GM19351 (cell line): Measurements from ENCODE around the gene LAS1L.
"Not testable (repeated sequence)": the region's sequence is repeated elsewhere in the genome, so short reads cannot be mapped to it uniquely, and the experiment has no call there.

Experiments
- ATAC-seq: cut with Tn5 transposase; IDR thresholded peaks from one replicate; pipeline ENCODE4 v1.9.1; 2021; ENCODE audit warnings: mild to moderate bottlenecking, moderate library complexity; ENCODE audit not compliant: unreplicated experiment

The LAS1L gene

GRCh38 chrX:65534450-65535292 is at the start of gene LAS1L:
LAS1L (minus strand) TSS chrX:65534787; CDS start chrX:65534715, 72 bp downstream.
- ATAC-seq: peak; percentile 98

- ATAC-seq: no peak
Observed at GRCh38 chrX:65582450-65583082, 48.0 kb upstream of the LAS1L start.

- ATAC-seq: peak; percentile 79
Observed at GRCh38 chrX:65581661-65582339, 47.2 kb upstream of the LAS1L start.

GRCh38 chrX:65578346-65578745 is 43.8 kb upstream of the LAS1L start:
- no peak for ATAC-seq

GRCh38 chrX:65576160-65576559 is 41.6 kb upstream of the LAS1L start:
- ATAC-seq: peak; percentile 45

GRCh38 chrX:65575022-65575421 is 40.4 kb upstream of the LAS1L start:
- ATAC-seq: no peak

- ATAC-seq: no peak
Observed at GRCh38 chrX:65574356-65574755, 39.8 kb upstream of the LAS1L start.

GRCh38 chrX:65572971-65573370 is 38.4 kb upstream of the LAS1L start:
- ATAC-seq: no peak

GRCh38 chrX:65562850-65563249 is 28.3 kb upstream of the LAS1L start:
- not testable (repeated sequence) for ATAC-seq

GRCh38 chrX:65551489-65552339 is 17.1 kb upstream of the LAS1L start:
- no peak for ATAC-seq

GRCh38 chrX:65551086-65551485 is 16.5 kb upstream of the LAS1L start:
- no peak for ATAC-seq

GRCh38 chrX:65545456-65545855 is 10.9 kb upstream of the LAS1L start:
- no peak for ATAC-seq

- ATAC-seq: no peak
Observed at GRCh38 chrX:65537229-65537628, 2.6 kb upstream of the LAS1L start.

- ATAC-seq: no peak
Observed at GRCh38 chrX:65536291-65536690, 1.7 kb upstream of the LAS1L start.

GRCh38 chrX:65532016-65532415 is 2.6 kb downstream of the LAS1L start:
- no peak for ATAC-seq

GRCh38 chrX:65528705-65529340 is 5.8 kb downstream of the LAS1L start:
- peak; percentile 71 for ATAC-seq

- ATAC-seq: no peak
Observed at GRCh38 chrX:65528293-65528692, 6.3 kb downstream of the LAS1L start.

GRCh38 chrX:65524139-65524538 is 10.4 kb downstream of the LAS1L start:
- no peak for ATAC-seq

GRCh38 chrX:65522739-65523372 is 11.7 kb downstream of the LAS1L start:
- no peak for ATAC-seq

- ATAC-seq: not testable (repeated sequence)
Observed at GRCh38 chrX:65519530-65519929, 15.1 kb downstream of the LAS1L start.
